ENCODE measurements around the gene CRY1. TPM values are rescaled to one million over a fixed set of nuclear protein-coding genes. Genes with fewer than 3 reads are reported as not detected.

The CRY1 gene
- total and polyA plus RNA-seq, 2 of the 4 experiments (the other 2 are of a cell fraction): 5.9 to 9.9 TPM

GRCh38 chr12:106962286-106962685 lies 131.1 kb downstream of the CRY1 start:
- Histone ChIP-seq H2AFZ (replicated peaks; ENCODE audit: low read length, poor library complexity) (no peak overlapping the region), H2BK5ac (ENCODE audit: low read depth, low read length, poor library complexity, severe bottlenecking) (no peak overlapping the region), H3K9me3 (ENCODE audit: control insufficient read depth, insufficient read depth, low read length) (no peaks in the 10 kb centered on the region), H3K4me2 (ENCODE audit: low read depth, low read length) (no peak overlapping the region), H3K18ac (ENCODE audit: low read depth, low read length) (no peak overlapping the region), H4K20me1 (ENCODE audit: insufficient read depth, low read length) (peaks cover 89% of the 10 kb centered on the region), H4K91ac (ENCODE audit: insufficient read depth, low read depth, low read length) (no peak overlapping the region), H2AK9ac (replicated peaks; ENCODE audit: low read depth, low read length, poor library complexity) (no peak overlapping the region), H3K4me1 (ENCODE audit: control insufficient read depth, insufficient read depth, low read length) (peaks cover 6% of the 10 kb centered on the region), H3K56ac (ENCODE audit: extremely low read depth, insufficient read depth, low read length) (no peak overlapping the region), H3K4ac (ENCODE audit: low read depth, low read length) (no peak overlapping the region), H2BK20ac (ENCODE audit: low read depth, low read length) (no peak overlapping the region), H3K27ac (ENCODE audit: insufficient read depth, low read length) (no peak overlapping the region), H4K5ac (ENCODE audit: low read depth, low read length) (no peak overlapping the region), H3K23ac (ENCODE audit: low read depth, low read length) (no peak overlapping the region; the same call in 1 of the 2 replicates), H3K27me3 (ENCODE audit: control insufficient read depth, insufficient read depth, low read length) (no peaks in the 10 kb centered on the region), H3K4me3 (ENCODE audit: insufficient read depth, low read depth, low read length) (no peak overlapping the region), H2BK120ac (ENCODE audit: low read depth, low read length) (no peak overlapping the region), H3K9me1 (ENCODE audit: insufficient read depth, low read length) (peaks cover 6% of the 10 kb centered on the region; the same call in 1 of the 2 replicates), H3K14ac (replicated peaks; ENCODE audit: low read depth, low read length) (no peak overlapping the region), H3K9ac (ENCODE audit: low read depth, low read length) (no peak overlapping the region), H3K79me1 (ENCODE audit: low read depth in 1 of 2, low read length in 2 of 2) (peaks cover 13 to 44% of the 10 kb centered on the region in 2 experiments), H2BK15ac (ENCODE audit: low read depth, low read length) (no peak overlapping the region), H2AK5ac (ENCODE audit: low read depth, low read length) (no peak overlapping the region), H3K36me3 (ENCODE audit: control insufficient read depth, insufficient read depth, low read length) (peaks cover 19% of the 10 kb centered on the region), H4K8ac (ENCODE audit: low read depth in 2 of 2, low read length in 2 of 2) (no peak overlapping the region)
- ATAC-seq (ENCODE audit: low read depth) (no peak), DNase-seq (no peak)
- CTCF ChIA-PET: interaction anchor here (0.6 kb wide), 2 partner anchors 27 to 582 kb away, joined by 3 read pairs; no protein-coding TSS in a partner anchor
- TF ChIP-seq NFE2L2 (IDR thresholded peaks at IDR 0.05; ENCODE audit: low read depth, low read length) (no peak), SMC3 (IDR thresholded peaks at IDR 0.05; ENCODE audit: low read depth, low read length) (no peak), FOS (IDR thresholded peaks at IDR 0.05; ENCODE audit: low read depth, low read length) (no peak), RFX5 (IDR thresholded peaks at IDR 0.05; ENCODE audit: low read depth, low read length) (no peak), RCOR1 (IDR thresholded peaks at IDR 0.05; ENCODE audit: insufficient replicate concordance, low read length) (no peak), CHD1 (IDR thresholded peaks at IDR 0.05; ENCODE audit: low read depth, low read length) (no peak), POLR2A (IDR thresholded peaks at IDR 0.05; ENCODE audit: low read depth, low read length) (no peak), CEBPB (IDR thresholded peaks at IDR 0.05; ENCODE audit: low read depth, low read length) (no peak), MAZ (IDR thresholded peaks at IDR 0.05; ENCODE audit: borderline replicate concordance, low read depth, low read length) (no peak), MAFK (IDR thresholded peaks at IDR 0.05; ENCODE audit: low read depth, low read length) (no peak), MXI1 (IDR thresholded peaks at IDR 0.05; ENCODE audit: borderline replicate concordance, low read depth, low read length) (no peak)
- TF ChIP-seq, protein P1, sequence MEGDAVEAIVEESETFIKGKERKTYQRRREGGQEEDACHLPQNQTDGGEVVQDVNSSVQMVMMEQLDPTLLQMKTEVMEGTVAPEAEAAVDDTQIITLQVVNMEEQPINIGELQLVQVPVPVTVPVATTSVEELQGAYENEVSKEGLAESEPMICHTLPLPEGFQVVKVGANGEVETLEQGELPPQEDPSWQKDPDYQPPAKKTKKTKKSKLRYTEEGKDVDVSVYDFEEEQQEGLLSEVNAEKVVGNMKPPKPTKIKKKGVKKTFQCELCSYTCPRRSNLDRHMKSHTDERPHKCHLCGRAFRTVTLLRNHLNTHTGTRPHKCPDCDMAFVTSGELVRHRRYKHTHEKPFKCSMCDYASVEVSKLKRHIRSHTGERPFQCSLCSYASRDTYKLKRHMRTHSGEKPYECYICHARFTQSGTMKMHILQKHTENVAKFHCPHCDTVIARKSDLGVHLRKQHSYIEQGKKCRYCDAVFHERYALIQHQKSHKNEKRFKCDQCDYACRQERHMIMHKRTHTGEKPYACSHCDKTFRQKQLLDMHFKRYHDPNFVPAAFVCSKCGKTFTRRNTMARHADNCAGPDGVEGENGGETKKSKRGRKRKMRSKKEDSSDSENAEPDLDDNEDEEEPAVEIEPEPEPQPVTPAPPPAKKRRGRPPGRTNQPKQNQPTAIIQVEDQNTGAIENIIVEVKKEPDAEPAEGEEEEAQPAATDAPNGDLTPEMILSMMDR (conservative IDR thresholded peaks at IDR 0.05; ENCODE audit: low read depth, low read length): no peak
- TF ChIP-seq, protein P2, sequence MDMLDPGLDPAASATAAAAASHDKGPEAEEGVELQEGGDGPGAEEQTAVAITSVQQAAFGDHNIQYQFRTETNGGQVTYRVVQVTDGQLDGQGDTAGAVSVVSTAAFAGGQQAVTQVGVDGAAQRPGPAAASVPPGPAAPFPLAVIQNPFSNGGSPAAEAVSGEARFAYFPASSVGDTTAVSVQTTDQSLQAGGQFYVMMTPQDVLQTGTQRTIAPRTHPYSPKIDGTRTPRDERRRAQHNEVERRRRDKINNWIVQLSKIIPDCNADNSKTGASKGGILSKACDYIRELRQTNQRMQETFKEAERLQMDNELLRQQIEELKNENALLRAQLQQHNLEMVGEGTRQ (IDR thresholded peaks at IDR 0.05; ENCODE audit: low read depth, low read length): no peak
- TF ChIP-seq, protein P3, sequence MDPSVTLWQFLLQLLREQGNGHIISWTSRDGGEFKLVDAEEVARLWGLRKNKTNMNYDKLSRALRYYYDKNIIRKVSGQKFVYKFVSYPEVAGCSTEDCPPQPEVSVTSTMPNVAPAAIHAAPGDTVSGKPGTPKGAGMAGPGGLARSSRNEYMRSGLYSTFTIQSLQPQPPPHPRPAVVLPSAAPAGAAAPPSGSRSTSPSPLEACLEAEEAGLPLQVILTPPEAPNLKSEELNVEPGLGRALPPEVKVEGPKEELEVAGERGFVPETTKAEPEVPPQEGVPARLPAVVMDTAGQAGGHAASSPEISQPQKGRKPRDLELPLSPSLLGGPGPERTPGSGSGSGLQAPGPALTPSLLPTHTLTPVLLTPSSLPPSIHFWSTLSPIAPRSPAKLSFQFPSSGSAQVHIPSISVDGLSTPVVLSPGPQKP (IDR thresholded peaks at IDR 0.05; ENCODE audit: borderline replicate concordance, low read depth, low read length): no peak
- dilution Hi-C loops (cut with HindIII; ENCODE audit: low sequenced_read_pairs, unreplicated experiment) (no loop called here), intact Hi-C loops (cut with micrococcal nuclease) (no loop called here), in situ Hi-C loops (cut with MboI; ENCODE audit: low sequenced_read_pairs) (no loop called here)
- 100% methylated on average over 1 of the region's 3 CpGs; no CpG with 5 or more reads in 1 of the 2 experiments for WGBS, 2 experiments (ENCODE audit: extremely low coverage in 2 of 2, insufficient read length in 1 of 2)
- no TSS peak for BruUV-seq (replicated peaks)
- POLR2A ChIA-PET (ENCODE audit: unreplicated experiment): no interaction called here

All from IMR-90 (cell line).